H9 (cell line): Measurements from ENCODE around the gene KCTD17. TPM values are rescaled to one million over a fixed set of nuclear protein-coding genes. Genes with fewer than 3 reads are reported as not detected.

Source experiments
- DNase-seq: peaks from one replicate; pipeline ENCODE4 v3.0.0-alpha.2; 2017
- H2AFZ ChIP-seq: one replicate; pipeline ENCODE4 v1.6.1; 2013; ENCODE audit warnings: mild to moderate bottlenecking, low read length, control low read depth, moderate library complexity
- H2AK5ac ChIP-seq: 2 replicates; pipeline ENCODE4 v1.6.1; 2013; ENCODE audit warnings: low read length, control low read depth, mixed read lengths; ENCODE audit not compliant: insufficient read length
- H2BK120ac ChIP-seq: one replicate; pipeline ENCODE4 v1.6.1; 2013; ENCODE audit warnings: low read depth, mild to moderate bottlenecking, low read length, control low read depth, inconsistent platforms; ENCODE audit not compliant: poor library complexity, severe bottlenecking
- H2BK12ac ChIP-seq: 2 replicates; pipeline ENCODE4 v1.6.1; 2013; ENCODE audit warnings: low read length, control low read depth, mixed read lengths, low read depth; ENCODE audit not compliant: insufficient read length
- H2BK15ac ChIP-seq: 2 replicates; pipeline ENCODE4 v1.6.1; 2013; ENCODE audit warnings: low read depth, low read length, control low read depth
- H2BK20ac ChIP-seq: one replicate; pipeline ENCODE4 v1.6.1; 2013; ENCODE audit warnings: low read depth, mild to moderate bottlenecking, low read length, control low read depth, inconsistent platforms; ENCODE audit not compliant: poor library complexity, severe bottlenecking
- H2BK5ac ChIP-seq: 2 replicates; pipeline ENCODE4 v1.6.1; 2013; ENCODE audit warnings: low read length, control low read depth, mixed read lengths; ENCODE audit not compliant: insufficient read length
- H3K14ac ChIP-seq: 2 replicates; pipeline ENCODE4 v1.6.1; 2013; ENCODE audit warnings: low read length, control low read depth; ENCODE audit not compliant: insufficient read depth
- H3K18ac ChIP-seq: 2 replicates; pipeline ENCODE4 v1.6.1; 2013; ENCODE audit warnings: low read depth, mild to moderate bottlenecking, mixed read lengths, low read length, control low read depth; ENCODE audit not compliant: insufficient read length
- H3K23ac ChIP-seq: 2 replicates; pipeline ENCODE4 v1.6.1; 2013; ENCODE audit warnings: low read length, control low read depth, mixed read lengths, low read depth; ENCODE audit not compliant: insufficient read length
- H3K23me2 ChIP-seq: 2 replicates; pipeline ENCODE4 v1.6.1; 2013; ENCODE audit warnings: low read depth, mild to moderate bottlenecking, mixed read lengths, low read length, control low read depth; ENCODE audit not compliant: insufficient read length, poor library complexity, severe bottlenecking
- H3K27ac ChIP-seq: 2 replicates; pipeline ENCODE4 v1.5.1; 2013; ENCODE audit warnings: low read length, control low read depth, mixed read lengths, low read depth; ENCODE audit not compliant: insufficient read length
- H3K27me3 ChIP-seq: 2 replicates; pipeline ENCODE4 v1.6.1; 2013; ENCODE audit warnings: low read length, control low read depth, inconsistent platforms; ENCODE audit not compliant: insufficient read depth
- H3K4ac ChIP-seq: 2 replicates; pipeline ENCODE4 v1.6.1; 2013; ENCODE audit warnings: low read depth, mild to moderate bottlenecking, control low read depth, inconsistent platforms, low read length, moderate library complexity
- H3K4me1 ChIP-seq: 2 replicates; pipeline ENCODE4 v1.6.1; 2013; ENCODE audit warnings: low read length, control low read depth, inconsistent platforms; ENCODE audit not compliant: insufficient read depth
- H3K4me2 ChIP-seq: 2 replicates; pipeline ENCODE4 v1.6.1; 2013; ENCODE audit warnings: low read length, control low read depth, mixed read lengths; ENCODE audit not compliant: insufficient read length, insufficient read depth
- H3K56ac ChIP-seq: 2 replicates; pipeline ENCODE4 v1.6.1; 2013; ENCODE audit warnings: low read depth, mild to moderate bottlenecking, mixed read lengths, low read length, control low read depth; ENCODE audit not compliant: insufficient read length
- H3K79me1 ChIP-seq: 2 replicates; pipeline ENCODE4 v1.6.1; 2013; ENCODE audit warnings: low read depth, mild to moderate bottlenecking, moderate library complexity, low read length, control low read depth, inconsistent platforms; ENCODE audit not compliant: insufficient read depth, poor library complexity, severe bottlenecking
- H3K79me2 ChIP-seq: 2 replicates; pipeline ENCODE4 v1.6.1; 2013; ENCODE audit warnings: low read length, control low read depth, inconsistent platforms; ENCODE audit not compliant: insufficient read depth
- H3K9ac ChIP-seq: 2 replicates; pipeline ENCODE4 v1.6.1; 2013; ENCODE audit warnings: low read length, control low read depth, mixed read lengths; ENCODE audit not compliant: insufficient read length; ENCODE audit errors: extremely low read depth
- H3K9me3 ChIP-seq: one replicate; pipeline ENCODE4 v1.6.1; 2013; ENCODE audit warnings: low read depth, low read length, inconsistent platforms; ENCODE audit not compliant: control insufficient read depth
- H3T11ph ChIP-seq: one replicate; pipeline ENCODE4 v1.6.1; 2013; ENCODE audit warnings: mild to moderate bottlenecking, low read length, control low read depth, inconsistent platforms
- H4K20me1 ChIP-seq: one replicate; pipeline ENCODE4 v1.6.1; 2013; ENCODE audit not compliant: control insufficient read depth, insufficient read length, insufficient read depth
- H4K5ac ChIP-seq: 2 replicates; pipeline ENCODE4 v1.6.1; 2013; ENCODE audit warnings: low read depth, mild to moderate bottlenecking, mixed read lengths, low read length, control low read depth; ENCODE audit not compliant: insufficient read length
- H4K8ac ChIP-seq: replicated peaks from 2 replicates; pipeline ENCODE4 v1.6.1; 2013; ENCODE audit warnings: low read length, control low read depth, mixed read lengths, low read depth; ENCODE audit not compliant: insufficient read length
- H4K91ac ChIP-seq: 2 replicates; pipeline ENCODE4 v1.6.1; 2013; ENCODE audit warnings: low read depth, mild to moderate bottlenecking, moderate library complexity, mixed read lengths, low read length, control low read depth; ENCODE audit not compliant: insufficient read length
- H3K27ac Mint-ChIP-seq, 3 experiments: 2 replicates in 2 of 3; 3 replicates in 1 of 3; pipeline ENCODE4 v1.8.0; 2020 to 2021; ENCODE audit warnings: mixed read lengths in 3 of 3, mild to moderate bottlenecking in 1 of 3, moderate library complexity in 1 of 3
- H3K27me3 Mint-ChIP-seq: 2 replicates; pipeline ENCODE4 v1.8.0; 2021; ENCODE audit warnings: low read depth, mild to moderate bottlenecking, moderate library complexity, mixed read lengths
- H3K36me3 Mint-ChIP-seq, 3 experiments: 2 replicates in 2 of 3; 3 replicates in 1 of 3; pipeline ENCODE4 v1.8.0; 2020 to 2021; ENCODE audit warnings: low read depth in 3 of 3, mixed read lengths in 3 of 3; ENCODE audit not compliant: insufficient read depth in 1 of 3
- H3K4me1 Mint-ChIP-seq, 2 experiments: 2 replicates each; pipeline ENCODE4 v1.8.0; 2020; ENCODE audit warnings: mixed read lengths in 2 of 2
- H3K4me3 Mint-ChIP-seq, 2 experiments: 2 replicates in 1 of 2; 3 replicates in 1 of 2; pipeline ENCODE4 v1.8.0; 2020 to 2021; ENCODE audit warnings: mild to moderate bottlenecking in 2 of 2, mixed read lengths in 2 of 2, moderate library complexity in 1 of 2
- H3K9me3 Mint-ChIP-seq, 2 experiments: 2 replicates in 1 of 2; 3 replicates in 1 of 2; pipeline ENCODE4 v1.8.0; 2020; ENCODE audit warnings: mild to moderate bottlenecking in 2 of 2, mixed read lengths in 2 of 2, moderate library complexity in 1 of 2
- CTCF ChIP-seq: fragments of 200-600 bp; sonication (generic); conservative IDR thresholded peaks from 3 replicates; pipeline ENCODE4 v1.8.0; 2021; ENCODE audit warnings: antibody characterized with exemption, mild to moderate bottlenecking
- WGBS: extraction: QIAGEN DNeasy Blood & Tissue Kit; methylation state at CpG from one replicate; pipeline ENCODE4 v1.1.7; 2013; ENCODE audit warnings: missing lambda C conversion rate, low lambda C conversion rate, mixed read lengths; ENCODE audit not compliant: insufficient read length; ENCODE audit errors: extremely low coverage; 5-methylcytosine and 5-hydroxymethylcytosine counted together
- total RNA-seq: library from RNA; stranded (reverse); gene quantifications from 2 replicates; pipeline ENCODE4 v1.2.1, GENCODE V29; 2021

KCTD17 gene
- total RNA-seq, 1 experiment from 2014 or later, result 34.1 TPM

DNA sequence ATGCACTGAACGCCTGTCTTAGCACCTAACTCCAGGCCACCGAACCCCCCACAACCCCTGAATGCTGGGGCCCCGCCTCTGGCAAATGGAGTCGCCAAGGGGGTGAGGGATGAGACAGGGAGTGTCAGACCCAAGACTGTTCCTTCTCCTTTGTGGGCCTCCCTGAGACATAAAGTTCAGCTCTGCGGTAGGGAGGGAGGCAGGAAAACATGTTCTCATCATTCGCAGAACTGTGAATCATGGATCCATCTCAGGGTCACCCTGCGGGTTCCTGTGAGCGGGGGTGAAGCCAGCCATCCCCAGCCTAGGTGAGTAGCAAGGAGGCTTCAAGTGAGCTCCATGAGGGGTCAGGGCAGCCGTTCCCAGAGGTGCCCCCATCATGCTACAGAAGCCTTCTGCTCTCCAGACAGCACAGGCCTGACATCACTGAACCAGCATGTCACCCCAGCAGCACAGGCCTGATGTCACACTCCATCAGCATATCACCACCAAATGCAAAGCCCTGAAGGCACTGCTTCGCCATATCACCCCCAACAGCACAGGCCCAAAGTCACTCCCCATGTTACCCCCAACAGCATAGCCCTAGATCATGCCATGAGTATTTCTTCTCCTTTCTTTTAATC, 30.8 kb downstream of the KCTD17 start:
- Histone ChIP-seq H3K79me1 (no peaks in the 10 kb centered on the region), H3K18ac (no peak overlapping the region), H3T11ph (no peak overlapping the region), H3K4ac (no peak overlapping the region), H3K27me3 (no peaks in the 10 kb centered on the region; the same call in 1 of the 2 replicates), H2BK12ac (no peak overlapping the region), H4K20me1 (no peaks in the 10 kb centered on the region), H2BK20ac (no peak overlapping the region), H4K91ac (no peak overlapping the region), H3K14ac (no peak overlapping the region), H2AK5ac (no peak overlapping the region), H4K5ac (no peak overlapping the region), H2BK5ac (no peak overlapping the region), H2BK120ac (no peak overlapping the region), H3K27ac (no peak overlapping the region), H3K4me1 (no peaks in the 10 kb centered on the region; the same call in 1 of the 2 replicates), H3K4me2 (no peak overlapping the region), H2AFZ (no peak overlapping the region), H3K23ac (no peak overlapping the region), H3K79me2 (no peaks in the 10 kb centered on the region), H3K56ac (no peak overlapping the region), H4K8ac (no peak overlapping the region), H3K9me3 (no peaks in the 10 kb centered on the region), H3K23me2 (no peaks in the 10 kb centered on the region), H3K9ac (no peak overlapping the region), H2BK15ac (no peak overlapping the region)
- no peak overlapping the region for H3K4me3 Mint-ChIP-seq
- TF ChIP-seq CTCF, result no peak
- no peak overlapping the region; a peak in 1 of 7 replicates for H3K27ac Mint-ChIP-seq
- DNase-seq, result no peak
- peaks cover 75% of the 10 kb centered on the region for H3K27me3 Mint-ChIP-seq
- H3K36me3 Mint-ChIP-seq, result no peaks in the 10 kb centered on the region
- H3K4me1 Mint-ChIP-seq, result peaks cover 10 to 13% of the 10 kb centered on the region in 2 experiments; a peak in 3 of 4 replicates
- no peaks in the 10 kb centered on the region for H3K9me3 Mint-ChIP-seq
- WGBS, result no CpG with 5 or more reads among the region's 10 CpGs
